Neural progenitor cell (in vitro differentiated cells): ENCODE measurements around the gene TMEM191B.
"Not testable (repeated sequence)": the region's sequence is repeated elsewhere in the genome, so short reads cannot be mapped to it uniquely, and the experiment has no call there.

ENCODE experiments used
- CTCF ChIP-seq: fragments of 200-600 bp; sonication (generic); IDR thresholded peaks from 2 replicates; pipeline ENCODE4 v1.5.1; 2017; ENCODE audit warnings: antibody characterized with exemption, mild to moderate bottlenecking
- EZH2 ChIP-seq: fragments of 200-600 bp; sonication (generic); IDR thresholded peaks from 2 replicates; pipeline ENCODE4 v1.6.1; 2017; ENCODE audit warnings: antibody characterized with exemption, mild to moderate bottlenecking, moderate library complexity

GRCh38 chr22:18549458-18550179 is 22.0 kb downstream of the TMEM191B start:
- not testable (repeated sequence) for TF ChIP-seq CTCF, EZH2
